Muscle of leg (tissue), 11 donors: Measurements from ENCODE around the gene FEN1. TPM values are rescaled to one million over a fixed set of nuclear protein-coding genes. Genes with fewer than 3 reads are reported as not detected.

Experiments
- DNase-seq: peaks from one replicate; pipeline ENCODE4 v3.0.0; 2013
- H3K27ac ChIP-seq: one replicate; pipeline ENCODE4 v1.5.1; 2013; ENCODE audit warnings: mild to moderate bottlenecking, low read length, control low read depth
- H3K27me3 ChIP-seq: one replicate; pipeline ENCODE4 v1.6.1; 2013; ENCODE audit warnings: low read length; ENCODE audit not compliant: control insufficient read depth, insufficient read depth
- H3K36me3 ChIP-seq: one replicate; pipeline ENCODE4 v1.6.1; 2013; ENCODE audit warnings: low read length; ENCODE audit not compliant: control insufficient read depth, insufficient read depth
- H3K4me1 ChIP-seq: one replicate; pipeline ENCODE4 v1.6.1; 2013; ENCODE audit warnings: low read length; ENCODE audit not compliant: control insufficient read depth, insufficient read depth
- H3K4me3 ChIP-seq: one replicate; pipeline ENCODE4 v1.5.1; 2013; ENCODE audit warnings: low read length, control low read depth
- H3K9me3 ChIP-seq: replicated peaks from 2 replicates; pipeline ENCODE4 v1.6.1; 2013; ENCODE audit warnings: low read depth, low read length; ENCODE audit not compliant: control insufficient read depth
- WGBS: methylation state at CpG from one replicate; pipeline ENCODE4 v1.1.5; 2013; ENCODE audit warnings: missing lambda C conversion rate; ENCODE audit not compliant: insufficient coverage; 5-methylcytosine and 5-hydroxymethylcytosine counted together
- polyA plus RNA-seq, 8 donors: library from polyadenylated mRNA; unstranded; fragments of 120-200 nt; gene quantifications; one replicate each; pipeline versions ENCODE4 v1.2.1 to v1.2.3, GENCODE V29; 2013; ENCODE audit warnings: inconsistent platforms in 1 of 8, low replicate concordance in 1 of 8; ENCODE audit not compliant: insufficient read length in 8 of 8, insufficient read depth in 1 of 8
- total RNA-seq: library from RNA; stranded (reverse); fragments of 120-200 nt; gene quantifications from one replicate; pipeline ENCODE4 v1.2.4, GENCODE V29; 2013

FEN1 gene
- total and polyA plus RNA-seq, 9 donors, result 14.7 to 21.3 (median 18.5) TPM

DNA sequence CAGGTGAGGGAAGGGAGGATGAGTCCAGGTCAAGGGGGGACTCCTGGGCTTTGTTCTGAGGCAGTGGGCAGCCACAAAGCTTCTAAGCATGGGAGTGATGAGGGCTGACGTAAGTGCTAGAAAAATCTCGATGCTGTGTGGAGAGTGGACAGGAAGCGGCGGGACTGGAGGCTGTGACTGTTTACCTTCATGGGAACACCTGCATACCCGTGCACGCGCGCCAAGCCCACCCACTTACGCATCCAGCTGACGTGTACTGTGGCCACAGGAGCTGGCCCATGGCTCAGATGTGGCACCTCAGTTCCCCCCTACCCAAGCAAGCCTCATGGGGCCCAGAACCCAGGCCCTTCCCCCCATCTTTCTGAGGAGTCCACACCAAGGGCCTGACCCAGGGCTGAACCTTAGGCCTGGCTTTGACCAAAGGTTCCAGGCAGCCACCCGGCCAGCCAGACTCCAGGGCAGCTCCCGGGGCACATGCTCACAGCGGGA is 26.3 kb upstream of the FEN1 start:
- Histone ChIP-seq H3K4me3 (no peak overlapping the region), H3K27ac (no peak overlapping the region), H3K27me3 (peaks cover 21% of the 10 kb centered on the region), H3K9me3 (no peaks in the 10 kb centered on the region), H3K4me1 (peaks cover 6% of the 10 kb centered on the region), H3K36me3 (no peaks in the 10 kb centered on the region)
- no peak for DNase-seq
- 67% methylated on average over 12 of the region's 13 CpGs for WGBS

GRCh38 chr11:61768376-61769076 is 24.2 kb upstream of the FEN1 start:
- no peak overlapping the region for H3K27ac ChIP-seq
- 62% methylated on average over 9 of the region's 11 CpGs for WGBS

GRCh38 chr11:61769169-61769920 is 23.4 kb upstream of the FEN1 start:
- H3K27ac ChIP-seq, result no peak overlapping the region
- peaks cover 7% of the 10 kb centered on the region for H3K4me1 ChIP-seq
- peaks cover under 1% of the 10 kb centered on the region for H3K27me3 ChIP-seq
- DNase-seq, result no peak
- H3K4me3 ChIP-seq, result no peak overlapping the region
- H3K9me3 ChIP-seq, result no peaks in the 10 kb centered on the region
- no peaks in the 10 kb centered on the region for H3K36me3 ChIP-seq
- 73% methylated on average over 30 of the region's 33 CpGs for WGBS

More at GRCh38 chr11:61768376-61769076, 24.2 kb upstream of the FEN1 start:
- H3K27me3 ChIP-seq, result peaks cover 6% of the 10 kb centered on the region
- H3K4me3 ChIP-seq, result no peak overlapping the region
- no peaks in the 10 kb centered on the region for H3K9me3 ChIP-seq
- no peak for DNase-seq
- H3K4me1 ChIP-seq, result peaks cover 7% of the 10 kb centered on the region
- no peaks in the 10 kb centered on the region for H3K36me3 ChIP-seq

DNA sequence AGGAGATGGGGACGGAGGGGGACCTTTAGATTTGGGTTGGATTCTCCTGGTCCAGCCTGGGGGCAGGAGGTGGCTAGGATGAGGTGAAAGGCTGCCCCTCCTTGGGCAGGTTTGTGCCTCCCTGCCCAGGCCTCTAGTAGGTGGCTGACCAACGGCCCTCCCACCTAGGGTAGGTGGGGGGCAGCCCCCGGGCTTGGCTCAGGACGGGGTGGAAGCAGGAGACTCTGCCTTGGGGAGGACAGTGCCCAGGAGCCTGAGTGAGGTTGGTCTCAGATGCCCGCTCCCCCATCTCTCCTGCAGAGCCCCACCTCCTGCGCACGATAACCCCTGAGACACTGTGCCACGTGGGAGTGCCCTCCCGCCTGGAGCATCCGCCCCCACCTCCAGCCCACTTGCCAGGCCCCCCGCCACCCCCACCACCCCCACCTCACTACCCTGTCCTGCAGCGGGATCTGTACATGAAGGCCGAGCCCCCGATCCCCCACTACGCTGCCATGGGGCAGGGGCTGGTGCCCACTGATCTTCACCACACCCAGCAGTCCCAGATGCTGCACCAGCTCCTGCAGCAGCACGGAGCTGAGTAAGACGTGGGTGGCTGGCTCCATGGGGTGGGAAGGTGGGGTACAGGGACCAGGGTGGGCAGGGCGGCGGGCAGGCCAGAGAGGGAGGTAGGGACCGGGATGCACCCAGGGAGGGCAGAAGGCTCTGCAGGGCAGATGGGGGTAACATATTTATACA is 22.6 kb upstream of the FEN1 start:
- Histone ChIP-seq H3K27me3 (no peaks in the 10 kb centered on the region), H3K36me3 (no peaks in the 10 kb centered on the region), H3K4me1 (peaks cover 7% of the 10 kb centered on the region), H3K9me3 (no peaks in the 10 kb centered on the region), H3K4me3 (no peak overlapping the region), H3K27ac (no peak overlapping the region)
- WGBS, result 58% methylated on average over 2 of the region's 20 CpGs
- no peak for DNase-seq

DNA sequence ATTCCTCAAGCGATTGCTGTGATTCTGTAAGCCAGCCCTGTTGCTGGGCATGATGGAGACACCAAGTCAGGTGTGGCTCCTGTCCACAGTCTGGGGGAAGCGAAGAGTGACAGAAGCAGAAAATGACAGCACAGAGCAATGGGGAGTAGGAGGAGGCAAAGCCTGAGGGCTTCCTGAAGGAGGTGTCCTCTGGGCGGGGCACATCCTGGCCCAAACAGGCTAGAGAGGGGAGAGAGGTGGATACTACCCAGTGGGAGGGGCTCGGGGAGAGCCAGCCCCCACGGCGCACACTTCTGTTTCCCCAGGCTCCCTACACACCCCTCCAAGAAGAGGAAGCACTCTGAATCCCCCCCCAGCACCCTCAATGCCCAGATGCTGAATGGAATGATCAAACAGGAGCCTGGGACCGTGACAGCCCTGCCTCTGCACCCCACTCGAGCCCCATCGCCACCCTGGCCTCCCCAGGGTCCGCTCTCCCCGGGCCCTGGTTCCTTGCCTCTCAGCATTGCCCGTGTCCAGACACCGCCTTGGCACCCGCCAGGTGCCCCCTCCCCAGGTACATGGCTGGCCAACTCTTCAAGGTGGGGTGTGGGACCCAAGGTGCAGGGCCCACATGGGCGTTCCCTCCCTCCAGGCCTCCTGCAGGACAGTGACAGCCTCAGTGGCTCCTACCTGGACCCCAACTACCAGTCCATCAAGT is 21.4 kb upstream of the FEN1 start:
- no peak for DNase-seq
- Histone ChIP-seq H3K4me3 (no peak overlapping the region), H3K27me3 (no peaks in the 10 kb centered on the region), H3K9me3 (no peaks in the 10 kb centered on the region), H3K27ac (no peak overlapping the region), H3K36me3 (no peaks in the 10 kb centered on the region), H3K4me1 (peaks cover 7% of the 10 kb centered on the region)
- WGBS, result 88% methylated on average over 10 of the region's 15 CpGs

DNA sequence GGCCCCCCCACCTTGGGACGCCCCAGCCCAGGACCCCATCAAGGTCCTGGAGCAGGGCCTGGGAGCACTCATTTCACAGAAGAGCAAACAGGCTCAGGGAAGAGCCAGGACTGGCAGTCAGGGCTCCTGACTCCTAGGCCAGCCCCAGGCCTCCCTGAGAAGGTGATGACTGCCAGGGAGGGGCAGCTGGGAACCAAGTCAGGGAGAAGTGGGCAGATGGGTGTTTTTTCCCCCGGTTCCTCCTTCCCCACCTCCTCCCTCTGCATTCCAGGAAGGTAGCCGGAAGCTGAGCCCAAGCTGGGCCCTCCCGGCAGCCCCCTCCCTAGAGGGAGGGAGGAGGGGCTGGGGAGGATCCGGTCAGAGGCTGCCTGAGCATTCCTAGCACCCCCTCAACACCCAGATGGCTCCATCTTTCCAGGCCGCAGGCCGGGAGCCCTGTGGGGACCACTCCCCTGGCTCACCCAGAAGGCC is 20.7 kb upstream of the FEN1 start:
- Histone ChIP-seq H3K36me3 (no peaks in the 10 kb centered on the region), H3K9me3 (no peaks in the 10 kb centered on the region), H3K27me3 (no peaks in the 10 kb centered on the region), H3K4me1 (peaks cover 8% of the 10 kb centered on the region), H3K4me3 (no peak overlapping the region), H3K27ac (no peak overlapping the region)
- WGBS, result 29% methylated on average over 1 of the region's 7 CpGs
- DNase-seq, result no peak

DNA sequence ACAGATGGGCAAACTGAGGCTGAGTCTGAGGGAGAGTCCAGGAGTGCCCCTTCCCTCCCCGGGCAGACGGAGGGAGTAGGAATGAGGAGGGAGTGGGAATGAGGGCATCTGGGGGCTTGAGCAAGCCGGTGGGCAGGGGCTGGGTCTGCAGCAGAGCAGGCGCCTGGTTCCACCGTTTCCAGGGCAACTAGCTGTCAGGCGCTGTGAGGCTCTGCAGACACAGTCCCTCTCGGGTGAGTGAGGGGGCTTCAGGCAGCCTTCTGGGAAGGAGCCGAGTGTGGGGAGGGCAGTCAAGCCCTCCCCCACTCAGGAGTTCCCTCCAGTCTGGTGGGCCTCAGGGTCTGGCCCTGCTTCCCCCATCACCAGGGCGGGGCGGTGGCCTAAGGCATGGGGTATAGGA is 19.4 kb upstream of the FEN1 start:
- 32% methylated on average over 3 of the region's 10 CpGs for WGBS
- no peak for DNase-seq
- H3K9me3 ChIP-seq, result no peaks in the 10 kb centered on the region

GRCh38 chr11:61773809-61774208 is 18.9 kb upstream of the FEN1 start:
- Histone ChIP-seq H3K4me1 (peaks cover 16% of the 10 kb centered on the region), H3K36me3 (no peaks in the 10 kb centered on the region), H3K27ac (no peak overlapping the region), H3K9me3 (no peaks in the 10 kb centered on the region), H3K27me3 (peaks cover 7% of the 10 kb centered on the region), H3K4me3 (no peak overlapping the region)
- DNase-seq, result no peak
- 73% methylated on average over 17 of the region's 18 CpGs for WGBS

More for the DNA sequence above, 19.4 kb upstream of the FEN1 start:
- H3K36me3 ChIP-seq, result no peaks in the 10 kb centered on the region
- H3K27ac ChIP-seq, result no peak overlapping the region
- no peak overlapping the region for H3K4me3 ChIP-seq
- H3K27me3 ChIP-seq, result peaks cover 7% of the 10 kb centered on the region
- H3K4me1 ChIP-seq, result peaks cover 16% of the 10 kb centered on the region

DNA sequence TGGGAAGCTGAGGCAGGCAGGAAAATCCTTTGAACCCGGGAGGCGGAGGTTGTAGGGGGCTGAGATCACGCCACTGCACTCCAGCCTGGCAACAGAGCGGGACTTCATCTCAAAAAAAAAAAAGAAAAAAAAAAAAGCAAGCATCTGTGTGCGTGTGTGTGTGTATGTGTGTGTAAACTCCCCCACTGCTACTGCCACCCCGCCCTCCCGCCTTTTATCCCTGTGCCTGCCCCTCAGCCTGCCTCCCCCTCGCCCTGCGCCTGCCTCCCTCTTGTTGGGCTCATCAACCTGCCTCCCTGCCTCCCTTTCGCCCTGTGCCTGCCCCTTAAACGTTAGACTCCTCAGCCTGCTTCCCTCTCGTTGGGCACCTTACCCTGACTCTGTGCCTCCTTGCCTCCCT is 18.3 kb upstream of the FEN1 start:
- Histone ChIP-seq H3K27ac (no peak overlapping the region), H3K27me3 (peaks cover 7% of the 10 kb centered on the region), H3K9me3 (no peaks in the 10 kb centered on the region), H3K4me1 (peaks cover 16% of the 10 kb centered on the region), H3K4me3 (no peak overlapping the region), H3K36me3 (no peaks in the 10 kb centered on the region)
- no peak for DNase-seq
- WGBS, result 70% methylated on average over 7 of the region's 12 CpGs
